ENCODE results near the gene ARHGEF37. TPM values are rescaled to one million over a fixed set of nuclear protein-coding genes. Genes with fewer than 3 reads are reported as not detected.
A peak's percentile ranks its signal among the peaks of the same experiment; 100 is the strongest.

The ARHGEF37 gene
- total RNA-seq, 1 experiment from 2014 or later: 0.70 TPM

DNA sequence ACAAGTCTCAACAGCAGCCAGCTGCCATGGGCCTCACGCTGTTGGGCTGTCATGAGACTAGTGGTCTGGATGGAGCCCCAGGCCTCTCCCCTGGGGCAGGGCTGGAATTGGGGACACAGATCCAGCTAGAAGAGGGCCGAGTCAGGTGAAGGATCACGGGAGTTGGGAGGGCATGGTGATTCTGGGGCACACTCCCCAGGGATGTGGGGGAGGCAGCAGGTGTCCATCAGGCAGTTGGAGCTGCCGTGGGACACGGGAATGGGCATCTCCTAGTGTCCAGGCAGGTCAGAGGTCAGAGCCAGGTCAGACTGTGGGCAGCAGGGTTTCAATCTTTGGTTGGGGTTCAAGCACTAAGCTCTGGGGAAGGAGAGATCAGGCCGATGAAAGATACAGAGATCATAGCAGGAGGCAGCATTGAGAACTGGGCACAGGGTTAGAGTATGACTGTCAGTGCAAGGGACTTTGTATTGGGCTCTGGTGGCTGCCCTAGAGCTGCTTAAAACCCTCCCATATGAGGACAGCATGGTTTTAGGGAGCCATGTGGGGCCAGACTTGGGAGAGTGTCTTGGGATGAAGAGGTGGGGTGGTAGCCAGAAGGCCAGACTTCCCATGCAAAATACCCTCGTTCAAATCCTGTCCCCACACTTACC is 59.2 kb downstream of the ARHGEF37 start:
- H3K36me3 Mint-ChIP-seq (ENCODE audit: insufficient read depth, unreplicated experiment): no peaks in the 10 kb centered on the region
- no peak overlapping the region for H3K27ac Mint-ChIP-seq (ENCODE audit: unreplicated experiment)
- Histone ChIP-seq H3K36me3 (ENCODE audit: control insufficient read depth, insufficient read depth, low read length) (no peaks in the 10 kb centered on the region), H3K4me3 (ENCODE audit: low read depth, low read length) (no peak overlapping the region), H3K4me1 (peaks cover 5% of the 10 kb centered on the region; the same call in 1 of the 2 replicates), H3K9me3 (no peaks in the 10 kb centered on the region), H3K27me3 (replicated peaks; ENCODE audit: control insufficient read depth, insufficient read depth, low read length) (no peaks in the 10 kb centered on the region)
- H3K9me3 Mint-ChIP-seq (ENCODE audit: unreplicated experiment): no peaks in the 10 kb centered on the region
- H3K4me3 Mint-ChIP-seq (ENCODE audit: unreplicated experiment): no peak overlapping the region
- CTCF ChIA-PET: interaction anchor here (1.0 to 2.0 kb wide), 2 partner anchors 187 to 194 kb away, joined by 3 to 8 read pairs; no protein-coding TSS in a partner anchor
- H3K27me3 Mint-ChIP-seq (ENCODE audit: insufficient read depth, unreplicated experiment): no peaks in the 10 kb centered on the region
- TF ChIP-seq, protein P1, sequence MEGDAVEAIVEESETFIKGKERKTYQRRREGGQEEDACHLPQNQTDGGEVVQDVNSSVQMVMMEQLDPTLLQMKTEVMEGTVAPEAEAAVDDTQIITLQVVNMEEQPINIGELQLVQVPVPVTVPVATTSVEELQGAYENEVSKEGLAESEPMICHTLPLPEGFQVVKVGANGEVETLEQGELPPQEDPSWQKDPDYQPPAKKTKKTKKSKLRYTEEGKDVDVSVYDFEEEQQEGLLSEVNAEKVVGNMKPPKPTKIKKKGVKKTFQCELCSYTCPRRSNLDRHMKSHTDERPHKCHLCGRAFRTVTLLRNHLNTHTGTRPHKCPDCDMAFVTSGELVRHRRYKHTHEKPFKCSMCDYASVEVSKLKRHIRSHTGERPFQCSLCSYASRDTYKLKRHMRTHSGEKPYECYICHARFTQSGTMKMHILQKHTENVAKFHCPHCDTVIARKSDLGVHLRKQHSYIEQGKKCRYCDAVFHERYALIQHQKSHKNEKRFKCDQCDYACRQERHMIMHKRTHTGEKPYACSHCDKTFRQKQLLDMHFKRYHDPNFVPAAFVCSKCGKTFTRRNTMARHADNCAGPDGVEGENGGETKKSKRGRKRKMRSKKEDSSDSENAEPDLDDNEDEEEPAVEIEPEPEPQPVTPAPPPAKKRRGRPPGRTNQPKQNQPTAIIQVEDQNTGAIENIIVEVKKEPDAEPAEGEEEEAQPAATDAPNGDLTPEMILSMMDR (IDR thresholded peaks at IDR 0.05; ENCODE audit: insufficient read depth in 1 of 2, low read depth in 1 of 2, low read length in 1 of 2, severe bottlenecking in 1 of 2, unreplicated experiment in 1 of 2): no peak
- no peaks in the 10 kb centered on the region for H3K4me1 Mint-ChIP-seq (ENCODE audit: low read depth, unreplicated experiment)
- POLR2A ChIA-PET: no interaction called here
- BruUV-seq (replicated peaks): no TSS peak
- intact Hi-C loops (cut with micrococcal nuclease; ENCODE audit: unreplicated experiment): no loop called here
- DNase-seq: no peak

DNA sequence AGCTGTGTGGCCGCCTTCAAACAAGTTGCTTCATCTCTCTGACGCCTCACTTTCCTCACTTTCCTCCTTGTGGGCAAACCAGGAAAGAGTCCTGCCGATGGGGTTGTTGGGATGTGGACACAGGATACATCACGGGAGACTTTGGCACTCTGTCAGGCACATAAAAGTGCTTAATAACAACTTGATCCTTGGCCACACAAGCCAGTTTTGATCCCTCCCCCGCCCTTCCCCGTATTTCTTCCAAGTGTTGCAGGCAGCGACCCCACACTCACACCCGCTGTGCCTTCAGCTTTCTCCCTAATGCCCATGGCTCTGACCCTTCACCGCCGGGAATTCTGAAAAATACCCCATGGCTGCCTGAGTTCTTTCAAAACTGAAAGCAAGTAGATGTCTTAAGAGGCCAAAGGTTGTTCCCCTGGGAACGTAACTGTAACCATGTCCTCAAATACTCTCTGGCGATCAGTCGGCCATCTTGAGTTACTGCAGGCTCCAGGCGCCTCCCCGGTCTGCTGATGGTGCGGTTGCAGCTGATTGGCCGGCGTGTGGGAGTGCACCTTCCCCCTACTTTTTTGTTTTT is 59.8 kb downstream of the ARHGEF37 start:
- Mint-ChIP-seq H3K27me3 (ENCODE audit: insufficient read depth, unreplicated experiment) (no peaks in the 10 kb centered on the region), H3K9me3 (ENCODE audit: unreplicated experiment) (no peaks in the 10 kb centered on the region), H3K4me1 (ENCODE audit: low read depth, unreplicated experiment) (no peaks in the 10 kb centered on the region), H3K27ac (ENCODE audit: unreplicated experiment) (no peak overlapping the region), H3K4me3 (ENCODE audit: unreplicated experiment) (no peak overlapping the region), H3K36me3 (ENCODE audit: insufficient read depth, unreplicated experiment) (no peaks in the 10 kb centered on the region)
- no peaks in the 10 kb centered on the region for H3K9me3 ChIP-seq
- H3K27me3 ChIP-seq (replicated peaks; ENCODE audit: control insufficient read depth, insufficient read depth, low read length): no peaks in the 10 kb centered on the region
- peak in 1 of 2 experiments; percentile 43 for DNase-seq
- POLR2A ChIA-PET: no interaction called here
- CTCF ChIA-PET: interaction anchor here (1.0 to 2.0 kb wide), 2 partner anchors 187 to 193 kb away, joined by 3 to 8 read pairs; no protein-coding TSS in a partner anchor
- H3K4me1 ChIP-seq: peaks cover 5% of the 10 kb centered on the region; the same call in 1 of the 2 replicates
- no TSS peak for BruUV-seq (replicated peaks)
- no peak overlapping the region for H3K4me3 ChIP-seq (ENCODE audit: low read depth, low read length)
- H3K36me3 ChIP-seq (ENCODE audit: control insufficient read depth, insufficient read depth, low read length): no peaks in the 10 kb centered on the region
- intact Hi-C loops (cut with micrococcal nuclease; ENCODE audit: unreplicated experiment): no loop called here
- TF ChIP-seq, protein P1 (IDR thresholded peaks at IDR 0.05; ENCODE audit: insufficient read depth in 1 of 2, low read depth in 1 of 2, low read length in 1 of 2, severe bottlenecking in 1 of 2, unreplicated experiment in 1 of 2): no peak

DNA sequence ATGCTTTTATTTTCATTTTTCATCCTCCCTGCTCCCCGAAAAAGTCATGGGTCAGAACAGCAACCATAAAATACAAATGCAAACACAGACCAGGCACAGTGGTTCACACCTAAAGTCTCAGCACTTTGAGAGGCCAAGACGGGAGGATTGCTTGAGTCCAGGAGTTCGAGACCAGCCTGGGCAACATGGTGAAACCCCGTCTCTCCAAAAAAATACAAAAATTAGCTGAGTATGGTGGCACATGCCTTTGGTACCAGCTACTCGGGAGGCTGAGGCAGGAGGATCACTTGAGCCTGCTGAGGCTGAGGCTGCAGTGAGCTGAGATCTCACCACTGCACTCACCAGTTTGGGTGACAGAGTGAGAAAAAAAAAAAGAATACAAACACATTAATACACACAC is 60.3 kb downstream of the ARHGEF37 start:
- Histone ChIP-seq H3K4me1 (peaks cover 5% of the 10 kb centered on the region; the same call in 1 of the 2 replicates), H3K36me3 (ENCODE audit: control insufficient read depth, insufficient read depth, low read length) (no peaks in the 10 kb centered on the region), H3K9me3 (no peaks in the 10 kb centered on the region), H3K4me3 (ENCODE audit: low read depth, low read length) (no peak overlapping the region), H3K27me3 (replicated peaks; ENCODE audit: control insufficient read depth, insufficient read depth, low read length) (no peaks in the 10 kb centered on the region)
- POLR2A ChIA-PET: no interaction called here
- Mint-ChIP-seq H3K9me3 (ENCODE audit: unreplicated experiment) (no peaks in the 10 kb centered on the region), H3K36me3 (ENCODE audit: insufficient read depth, unreplicated experiment) (no peaks in the 10 kb centered on the region), H3K27me3 (ENCODE audit: insufficient read depth, unreplicated experiment) (no peaks in the 10 kb centered on the region), H3K4me1 (ENCODE audit: low read depth, unreplicated experiment) (no peaks in the 10 kb centered on the region), H3K4me3 (ENCODE audit: unreplicated experiment) (no peak overlapping the region), H3K27ac (ENCODE audit: unreplicated experiment) (no peak overlapping the region)
- CTCF ChIA-PET: interaction anchor here (1.0 kb wide), 1 partner anchor 193 kb away, joined by 3 read pairs; no protein-coding TSS in a partner anchor
- intact Hi-C loops (cut with micrococcal nuclease; ENCODE audit: unreplicated experiment): no loop called here
- TF ChIP-seq, protein P1 (IDR thresholded peaks at IDR 0.05; ENCODE audit: insufficient read depth in 1 of 2, low read depth in 1 of 2, low read length in 1 of 2, severe bottlenecking in 1 of 2, unreplicated experiment in 1 of 2): no peak
- no TSS peak for BruUV-seq (replicated peaks)
- no peak for DNase-seq

All from Caco-2 (cell line).